Activated CD8-positive, alpha-beta memory T cell treated with anti-CD3 and anti-CD28 coated beads for 36 hours (primary cell): ENCODE measurements around the gene TNRC18. TPM values are rescaled to one million over a fixed set of nuclear protein-coding genes. Genes with fewer than 3 reads are reported as not detected.
"Not testable (repeated sequence)": the region's sequence is repeated elsewhere in the genome, so short reads cannot be mapped to it uniquely, and the experiment has no call there.

ENCODE experiments used
- CTCF ChIA-PET: fragments of 350-600 bp; sonication (Branson Sonifier 250); formaldehyde crosslinking; loops from one replicate; lab custom pipeline; 2021; ENCODE audit warnings: antibody characterized with exemption; lab: Charles Lee
- POLR2A ChIA-PET: fragments of 350-600 bp; sonication (Branson Sonifier 250); formaldehyde crosslinking; loops from one replicate; lab custom pipeline; 2021; ENCODE audit warnings: antibody characterized with exemption; lab: Charles Lee
- total RNA-seq, 2 experiments: library from RNA; stranded (reverse); gene quantifications; one replicate each; pipeline ENCODE4 v1.2.3, GENCODE V29; 2021

TNRC18 gene
- total RNA-seq, 2 experiments from 2014 or later = 42.4 to 44.2 TPM

- ChIA-PET CTCF (interaction anchor here (0.6 kb wide), 1 partner anchor 391 kb away, joined by 3 read pairs; no protein-coding TSS in a partner anchor), POLR2A (no interaction called here)
Measured at GRCh38 chr7:5279734-5280133, 143.9 kb downstream of the TNRC18 start.

- ChIA-PET POLR2A (no interaction called here), CTCF (no interaction called here)
Measured at GRCh38 chr7:5278766-5279165, 144.9 kb downstream of the TNRC18 start.

GRCh38 chr7:5276611-5277010, 147.0 kb downstream of the TNRC18 start:
- ChIA-PET CTCF (interaction anchor here (0.8 kb wide), 1 partner anchor 89 kb away, joined by 5 read pairs; no protein-coding TSS in a partner anchor), POLR2A (no interaction called here)

GRCh38 chr7:5276123-5276522, 147.5 kb downstream of the TNRC18 start:
- POLR2A ChIA-PET, CTCF ChIA-PET: not testable (repeated sequence)

GRCh38 chr7:5275510-5275909, 148.1 kb downstream of the TNRC18 start:
- CTCF ChIA-PET, POLR2A ChIA-PET: not testable (repeated sequence)

- CTCF ChIA-PET, POLR2A ChIA-PET: not testable (repeated sequence)
Measured at GRCh38 chr7:5274985-5275431, 148.6 kb downstream of the TNRC18 start.

- ChIA-PET CTCF (no interaction called here), POLR2A (no interaction called here)
Measured at GRCh38 chr7:5274441-5274840, 149.2 kb downstream of the TNRC18 start.

- CTCF ChIA-PET, POLR2A ChIA-PET: not testable (repeated sequence)
Measured at GRCh38 chr7:5273831-5274405, 149.7 kb downstream of the TNRC18 start.

- ChIA-PET POLR2A (no interaction called here), CTCF (no interaction called here)
Measured at GRCh38 chr7:5270788-5271187, 152.8 kb downstream of the TNRC18 start.

GRCh38 chr7:5269992-5270657, 153.5 kb downstream of the TNRC18 start:
- POLR2A ChIA-PET, CTCF ChIA-PET: not testable (repeated sequence)

GRCh38 chr7:5267829-5268228, 155.8 kb downstream of the TNRC18 start:
- POLR2A ChIA-PET, CTCF ChIA-PET: not testable (repeated sequence)

- POLR2A ChIA-PET = no interaction called here
- CTCF ChIA-PET = no interaction called here
Measured at GRCh38 chr7:5266191-5267028, 157.2 kb downstream of the TNRC18 start.

GRCh38 chr7:5265320-5266190, 158.1 kb downstream of the TNRC18 start:
- ChIA-PET CTCF (no interaction called here), POLR2A (no interaction called here)

GRCh38 chr7:5263066-5263465, 160.6 kb downstream of the TNRC18 start:
- CTCF ChIA-PET, POLR2A ChIA-PET: not testable (repeated sequence)

GRCh38 chr7:5260530-5261068, 163.0 kb downstream of the TNRC18 start:
- CTCF ChIA-PET, POLR2A ChIA-PET: not testable (repeated sequence)
